Measurements from ENCODE around the gene CCDC27.

- TF ChIP-seq CTCF (IDR thresholded peaks at IDR 0.05) (no peak), POLR2A (IDR thresholded peaks at IDR 0.05) (no peak)
Observed at GRCh38 chr1:3747903-3748302, 4.3 kb upstream of the CCDC27 start.

Data from right lobe of liver (tissue), 4 donors.